ENCODE measurements around the gene INSR. TPM values are rescaled to one million over a fixed set of nuclear protein-coding genes. Genes with fewer than 3 reads are reported as not detected.

INSR gene
- total and polyA plus RNA-seq, 2 of the 8 experiments (the other 6 are each of a cell fraction or from before 2014, with no cell fraction given), result 13.1 to 48.7 TPM

GRCh38 chr19:7197119-7197759 lies 97.0 kb downstream of the INSR start (continued):
- no peak for TF ChIP-seq CBX8 (IDR thresholded peaks at IDR 0.05; ENCODE audit: borderline replicate concordance, low read depth, low read length)
- TF ChIP-seq CEBPB (IDR thresholded peaks at IDR 0.05; ENCODE audit: low read depth, low read length), result no peak
- no peak for TF ChIP-seq ZNF274 (IDR thresholded peaks at IDR 0.05; ENCODE audit: borderline replicate concordance, extremely low read depth, low read length)
- no peak for TF ChIP-seq POLR2AphosphoS5 (IDR thresholded peaks at IDR 0.05; ENCODE audit: low read depth, low read length)
- no peak for TF ChIP-seq POU5F1 (IDR thresholded peaks at IDR 0.05; ENCODE audit: low read depth, low read length)
- TF ChIP-seq SIN3A (conservative IDR thresholded peaks at IDR 0.05 in 1 of 2, IDR thresholded peaks at IDR 0.05 in 1 of 2; ENCODE audit: low read depth in 1 of 2, low read length in 2 of 2), result 0 out of 4 replicates have a peak, but pooled peaks of 1 of the 2 experiments have one; percentile 21
- TF ChIP-seq RAD21 (IDR thresholded peaks at IDR 0.05 in 1 of 2, conservative IDR thresholded peaks at IDR 0.05 in 1 of 2; ENCODE audit: low read depth in 2 of 2, low read length in 2 of 2), result no peak
- no peak for TF ChIP-seq BRCA1 (IDR thresholded peaks at IDR 0.05; ENCODE audit: low read depth, low read length)
- TF ChIP-seq BCL11A (IDR thresholded peaks at IDR 0.05; ENCODE audit: low read depth in 2 of 2, low read length in 2 of 2), result no peak
- no peak for TF ChIP-seq NRF1 (IDR thresholded peaks at IDR 0.05; ENCODE audit: low read depth, low read length)
- TF ChIP-seq FOSL1 (IDR thresholded peaks at IDR 0.05; ENCODE audit: insufficient read depth, low read depth, low read length), result no peak
- no peak for TF ChIP-seq SP2 (IDR thresholded peaks at IDR 0.05; ENCODE audit: low read length)
- TF ChIP-seq RFX5 (IDR thresholded peaks at IDR 0.05; ENCODE audit: borderline replicate concordance, low read depth, low read length), result no peak
- no peak for TF ChIP-seq RNF2 (IDR thresholded peaks at IDR 0.05; ENCODE audit: borderline replicate concordance, low read depth, low read length, missing control alignments, poor library complexity, severe bottlenecking)
- TF ChIP-seq, protein P1, sequence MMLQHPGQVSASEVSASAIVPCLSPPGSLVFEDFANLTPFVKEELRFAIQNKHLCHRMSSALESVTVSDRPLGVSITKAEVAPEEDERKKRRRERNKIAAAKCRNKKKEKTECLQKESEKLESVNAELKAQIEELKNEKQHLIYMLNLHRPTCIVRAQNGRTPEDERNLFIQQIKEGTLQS (IDR thresholded peaks at IDR 0.05; ENCODE audit: insufficient read depth, low read depth, low read length), result no peak
- TF ChIP-seq EGR1 (IDR thresholded peaks at IDR 0.05; ENCODE audit: borderline replicate concordance, low read depth, low read length), result peak; percentile 50
- TF ChIP-seq HDAC6 (IDR thresholded peaks at IDR 0.05; ENCODE audit: low read depth, low read length), result no peak
- no peak for TF ChIP-seq CBX5 (IDR thresholded peaks at IDR 0.05; ENCODE audit: low read depth, low read length)
- no peak for TF ChIP-seq RXRA (IDR thresholded peaks at IDR 0.05; ENCODE audit: insufficient read depth, low read depth, low read length)
- TF ChIP-seq KDM4A (IDR thresholded peaks at IDR 0.05; ENCODE audit: low read depth, low read length, severe bottlenecking), result peak; percentile 72

All from H1 (cell line).